ENCODE measurements around the gene TANGO2. TPM values are rescaled to one million over a fixed set of nuclear protein-coding genes. Genes with fewer than 3 reads are reported as not detected.

TANGO2 gene
- total RNA-seq, 1 experiment from 2014 or later: 14.6 TPM

GRCh38 chr22:20013382-20013871, 7.5 kb upstream of the TANGO2 start:
- Mint-ChIP-seq H3K4me3 (no peak overlapping the region), H3K9me3 (no peaks in the 10 kb centered on the region), H3K27ac (no peak overlapping the region), H3K4me1 (peaks cover 3 to 5% of the 10 kb centered on the region in 2 experiments), H3K27me3 (ENCODE audit: low read depth) (peaks cover 32% of the 10 kb centered on the region), H3K36me3 (ENCODE audit: insufficient read depth in 1 of 3, low read depth in 3 of 3) (peaks cover 0 to 2% (median 0%) of the 10 kb centered on the region in 3 experiments; a peak in 3 of 7 replicates)
- Histone ChIP-seq H3K27ac (ENCODE audit: insufficient read length, low read depth, low read length) (no peak overlapping the region), H3K56ac (ENCODE audit: insufficient read length, low read depth, low read length) (no peak overlapping the region), H3K79me2 (ENCODE audit: insufficient read depth, low read length) (no peaks in the 10 kb centered on the region), H4K8ac (replicated peaks; ENCODE audit: insufficient read length, low read depth, low read length) (no peak overlapping the region), H3K18ac (ENCODE audit: insufficient read length, low read depth, low read length) (no peak overlapping the region), H3K27me3 (ENCODE audit: insufficient read depth, low read length) (peaks cover 16% of the 10 kb centered on the region), H3K79me1 (ENCODE audit: insufficient read depth, low read depth, low read length, poor library complexity, severe bottlenecking) (no peaks in the 10 kb centered on the region), H3K4ac (ENCODE audit: low read depth, low read length) (no peak overlapping the region), H4K91ac (ENCODE audit: insufficient read length, low read depth, low read length) (no peak overlapping the region), H3K23me2 (ENCODE audit: insufficient read length, low read depth, low read length, poor library complexity, severe bottlenecking) (peaks cover 8% of the 10 kb centered on the region), H2AK5ac (ENCODE audit: insufficient read length, low read length) (no peak overlapping the region), H3K9me3 (ENCODE audit: control insufficient read depth, low read depth, low read length) (no peaks in the 10 kb centered on the region), H4K20me1 (ENCODE audit: control insufficient read depth, insufficient read depth, insufficient read length) (no peaks in the 10 kb centered on the region), H4K5ac (ENCODE audit: insufficient read length, low read depth, low read length) (no peak overlapping the region), H3K23ac (ENCODE audit: insufficient read length, low read depth, low read length) (no peak overlapping the region), H3K14ac (ENCODE audit: insufficient read depth, low read length) (no peak overlapping the region), H2BK15ac (ENCODE audit: low read depth, low read length) (no peak overlapping the region), H3K4me1 (ENCODE audit: insufficient read depth, low read length) (no peaks in the 10 kb centered on the region), H3K9ac (ENCODE audit: extremely low read depth, insufficient read length, low read length) (no peak overlapping the region), H3K4me2 (ENCODE audit: insufficient read depth, insufficient read length, low read length) (no peak overlapping the region), H3T11ph (ENCODE audit: low read length) (no peak overlapping the region), H2BK120ac (ENCODE audit: low read depth, low read length, poor library complexity, severe bottlenecking) (no peak overlapping the region), H2BK12ac (ENCODE audit: insufficient read length, low read depth, low read length) (no peak overlapping the region), H2AFZ (ENCODE audit: low read length) (no peak overlapping the region), H2BK5ac (ENCODE audit: insufficient read length, low read length) (no peak overlapping the region), H2BK20ac (ENCODE audit: low read depth, low read length, poor library complexity, severe bottlenecking) (no peak overlapping the region)
- peak; percentile 91 for TF ChIP-seq CTCF (conservative IDR thresholded peaks at IDR 0.05)
- no CpG with 5 or more reads among the region's 11 CpGs for WGBS (ENCODE audit: extremely low coverage, insufficient read length, low lambda C conversion rate)
- DNase-seq: peak; percentile 91
